ENCODE results near the gene CLIP1. TPM values are rescaled to one million over a fixed set of nuclear protein-coding genes. Genes with fewer than 3 reads are reported as not detected.

Gene CLIP1
- total and polyA plus RNA-seq, 2 of the 13 experiments (the other 11 are each of a cell fraction or from before 2014, with no cell fraction given), result 28.9 to 43.7 TPM

- TF ChIP-seq BCL3 (CRISPR knock-in tag; IDR thresholded peaks at IDR 0.05) (no peak), TIGD3 (CRISPR knock-in tag; IDR thresholded peaks at IDR 0.05; ENCODE audit: borderline replicate concordance) (no peak), ZNF547 (CRISPR knock-in tag; IDR thresholded peaks at IDR 0.05) (no peak), HDAC2 (CRISPR knock-in tag; IDR thresholded peaks at IDR 0.05) (0 out of 2 replicates have a peak, but pooled peaks have one; percentile 19), ZNF572 (CRISPR knock-in tag; IDR thresholded peaks at IDR 0.05) (no peak), ZNF253 (CRISPR knock-in tag; IDR thresholded peaks at IDR 0.05; ENCODE audit: borderline replicate concordance) (no peak), ZFP41 (CRISPR knock-in tag; IDR thresholded peaks at IDR 0.05; ENCODE audit: borderline replicate concordance) (no peak), HNF1A (IDR thresholded peaks at IDR 0.05; ENCODE audit: low read depth) (no peak), HNF1A (CRISPR knock-in tag; IDR thresholded peaks at IDR 0.05; ENCODE audit: borderline replicate concordance) (no peak), RFX5 (IDR thresholded peaks at IDR 0.05; ENCODE audit: low read depth, low read length) (no peak), TFDP1 (CRISPR knock-in tag; IDR thresholded peaks at IDR 0.05; ENCODE audit: borderline replicate concordance) (peak; percentile 54; the same call in 1 of the 2 replicates), ZNF550 (CRISPR knock-in tag; IDR thresholded peaks at IDR 0.05; ENCODE audit: borderline replicate concordance) (no peak), SOX5 (CRISPR knock-in tag; IDR thresholded peaks at IDR 0.05; ENCODE audit: borderline replicate concordance) (peak; percentile 98), DNMT3B (CRISPR knock-in tag; conservative IDR thresholded peaks at IDR 0.05) (0 out of 2 replicates have a peak, but pooled peaks have one; percentile 49), ZNF570 (CRISPR knock-in tag; IDR thresholded peaks at IDR 0.05; ENCODE audit: borderline replicate concordance) (no peak), TSC22D2 (CRISPR knock-in tag; IDR thresholded peaks at IDR 0.05; ENCODE audit: borderline replicate concordance) (no peak), JUN (CRISPR knock-in tag; IDR thresholded peaks at IDR 0.05) (no peak)
These were observed 55.6 kb downstream of the CLIP1 start (continued) for GRCh38 chr12:122366685-122367475.
